HG03469 (cell line): ENCODE results near the gene MSN.

Source experiments
- ATAC-seq: cut with Tn5 transposase; IDR thresholded peaks from one replicate; pipeline ENCODE4 v1.9.1; 2021; ENCODE audit warnings: mild to moderate bottlenecking, moderate library complexity, moderate number of reproducible peaks; ENCODE audit not compliant: unreplicated experiment

The MSN gene

DNA sequence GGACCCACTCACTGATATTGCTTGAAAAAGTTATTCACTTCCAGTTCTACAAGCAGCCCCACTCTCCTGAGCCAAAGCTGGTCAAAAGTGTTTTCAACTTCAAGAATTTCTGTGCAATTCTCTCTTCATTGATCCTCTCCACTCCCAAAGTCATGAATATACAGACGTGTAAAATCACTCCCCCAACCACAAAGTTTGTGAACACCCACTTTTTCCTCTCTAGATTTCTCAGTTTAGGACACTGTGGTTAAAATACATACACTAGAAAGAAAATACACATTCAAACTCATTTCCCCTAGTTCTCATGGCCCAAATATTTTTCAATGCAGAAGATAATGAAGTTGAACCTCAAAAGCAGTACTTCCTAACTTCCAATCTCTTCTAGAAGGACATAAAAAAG is 116.3 kb downstream of the MSN start:
- ATAC-seq, result peak; percentile 56
